Endothelial cell of umbilical vein (primary cell): Measurements from ENCODE around the gene RHCG. TPM values are rescaled to one million over a fixed set of nuclear protein-coding genes. Genes with fewer than 3 reads are reported as not detected.

Experiments
- BruUV-seq: library from RNA; stranded (reverse); fragments of 400-500 nt; replicated peaks from 2 replicates; lab custom pipeline; 2021; lab: Mats Ljungman, UMichigan
- CTCF ChIA-PET: fragments of 300-600, 350-600 bp; sonication (Branson Sonifier 250); formaldehyde crosslinking; loops from one replicate; lab custom pipeline; 2021; ENCODE audit warnings: antibody characterized with exemption, inconsistent platforms; lab: Charles Lee
- POLR2A ChIA-PET: fragments of 300-600, 350-600 bp; sonication (Branson Sonifier 250); formaldehyde crosslinking; loops from one replicate; lab custom pipeline; 2021; ENCODE audit warnings: antibody characterized with exemption, inconsistent platforms; lab: Charles Lee
- DNase-seq: peaks from one replicate; pipeline ENCODE4 v3.0.0-alpha.2; 2011; ENCODE audit warnings: low read depth, low spot score
- FAIRE-seq: peaks from 2 replicates; lab custom pipeline; 2011; peaks lifted over from hg19 to GRCh38; lab: Jason Lieb, UNC
- H2AFZ ChIP-seq: 2 replicates; pipeline ENCODE4 v1.6.0; 2012; ENCODE audit warnings: low read depth, low read length, control low read depth, inconsistent platforms
- H3K27ac ChIP-seq: 2 replicates; pipeline ENCODE4 v1.5.1; 2011; ENCODE audit warnings: low read depth, mild to moderate bottlenecking, control low read depth, low read length, moderate library complexity; ENCODE audit not compliant: insufficient read depth
- H3K27me3 ChIP-seq, 2 experiments: 2 replicates each; pipeline versions ENCODE4 v1.6.0 to v1.6.1; 2011; ENCODE audit warnings: low read length in 2 of 2, mixed read lengths in 1 of 2; ENCODE audit not compliant: control insufficient read depth in 2 of 2, insufficient read depth in 2 of 2
- H3K36me3 ChIP-seq, 2 experiments: 2 replicates in 1 of 2; 3 replicates in 1 of 2; pipeline ENCODE4 v1.5.1; 2011; ENCODE audit warnings: low read length in 2 of 2, mild to moderate bottlenecking in 1 of 2, moderate library complexity in 1 of 2; ENCODE audit not compliant: control insufficient read depth in 2 of 2, insufficient read depth in 2 of 2; ENCODE audit errors: extremely low read depth in 1 of 2
- H3K4me1 ChIP-seq: 3 replicates; pipeline ENCODE4 v1.5.1; 2011; ENCODE audit warnings: mild to moderate bottlenecking, low read length; ENCODE audit not compliant: control insufficient read depth, insufficient read depth; ENCODE audit errors: extremely low read depth
- H3K4me2 ChIP-seq: 2 replicates; pipeline ENCODE4 v1.6.1; 2011; ENCODE audit warnings: low read length, control low read depth, mixed read lengths; ENCODE audit not compliant: insufficient read depth
- H3K4me3 ChIP-seq, 3 experiments: fragments of 200-600 bp in 1 of 3; sonication (generic), shearing (Covaris generic) in 1 of 3; replicated peaks in 1 of 3; 2 replicates each; pipeline ENCODE4 v1.5.1; 2011 to 2016; ENCODE audit warnings: control low read depth in 3 of 3, low read length in 3 of 3, mild to moderate bottlenecking in 2 of 3, inconsistent platforms in 1 of 3, low read depth in 1 of 3, moderate library complexity in 1 of 3; ENCODE audit not compliant: insufficient read depth in 1 of 3
- H3K79me2 ChIP-seq: 2 replicates; pipeline ENCODE4 v1.6.0; 2012; ENCODE audit warnings: low read length, inconsistent platforms; ENCODE audit not compliant: control insufficient read depth, insufficient read depth
- H3K9ac ChIP-seq: replicated peaks from 2 replicates; pipeline ENCODE3; 2011; ENCODE audit warnings: low read length, control low read depth; ENCODE audit not compliant: insufficient read depth; ENCODE audit errors: extremely low read depth
- H3K9me1 ChIP-seq: replicated peaks from 3 replicates; pipeline ENCODE4 v1.6.0; 2011; ENCODE audit warnings: mild to moderate bottlenecking, low read length; ENCODE audit not compliant: control insufficient read depth, insufficient read depth; ENCODE audit errors: extremely low read depth
- H3K9me3 ChIP-seq: replicated peaks from 2 replicates; pipeline ENCODE4 v1.5.1; 2012; ENCODE audit warnings: low read length, inconsistent platforms; ENCODE audit not compliant: control insufficient read depth, insufficient read depth
- H4K20me1 ChIP-seq: replicated peaks from 2 replicates; pipeline ENCODE3; 2011; ENCODE audit warnings: mild to moderate bottlenecking, low read length; ENCODE audit not compliant: control insufficient read depth, insufficient read depth; ENCODE audit errors: extremely low read depth
- FOS ChIP-seq: IDR thresholded peaks from 2 replicates; pipeline ENCODE4 v1.6.1; 2011; ENCODE audit warnings: mild to moderate bottlenecking, low read length, moderate library complexity, borderline replicate concordance; ENCODE audit not compliant: insufficient read depth
- GATA2 ChIP-seq: IDR thresholded peaks from 2 replicates; pipeline ENCODE4 v1.7.0; 2011; ENCODE audit warnings: low read depth, mild to moderate bottlenecking, moderate library complexity, mixed read lengths, low read length; ENCODE audit not compliant: insufficient read length, insufficient read depth
- POLR2A ChIP-seq: IDR thresholded peaks from 2 replicates; pipeline ENCODE4 v1.6.1; 2012; ENCODE audit warnings: low read depth, mild to moderate bottlenecking, control low read depth, low read length
- dilution Hi-C: fragments of 300-500 bp; cut with MboI; formaldehyde crosslinking; loops from one replicate; pipeline ENCODE4 v1.15.0; 2019; ENCODE audit warnings: low sequenced_read_pairs; ENCODE audit not compliant: extremely low pct_ligation_motif_present
- intact Hi-C: fragments of 100-400 bp; cut with micrococcal nuclease; formaldehyde crosslinking; loops from one replicate; pipeline ENCODE4 v1.10.0; 2022
- polyA plus RNA-seq, 4 experiments: library from polyadenylated mRNA; depleted of rRNA in 3 of 4; stranded (reverse) in 3 of 4; unstranded in 1 of 4; fragments of >200 nt; gene quantifications; 2 replicates each; pipeline versions ENCODE4 v1.2.1 to v1.2.3, GENCODE V29; 2011 to 2012; ENCODE audit warnings: missing spikeins in 1 of 4
- total RNA-seq: library from RNA; stranded (reverse); gene quantifications from 2 replicates; pipeline ENCODE4 v1.2.3, GENCODE V29; 2021
- TF ChIP-seq, protein P1 (sequence below): IDR thresholded peaks from 2 replicates; pipeline ENCODE4 v1.6.1; 2011; ENCODE audit not compliant: insufficient read depth, insufficient read length

Gene RHCG
- total and polyA plus RNA-seq, 2 donors (not counting 3 experiments of a cell fraction or from before 2014, with no cell fraction given) = not detected

DNA sequence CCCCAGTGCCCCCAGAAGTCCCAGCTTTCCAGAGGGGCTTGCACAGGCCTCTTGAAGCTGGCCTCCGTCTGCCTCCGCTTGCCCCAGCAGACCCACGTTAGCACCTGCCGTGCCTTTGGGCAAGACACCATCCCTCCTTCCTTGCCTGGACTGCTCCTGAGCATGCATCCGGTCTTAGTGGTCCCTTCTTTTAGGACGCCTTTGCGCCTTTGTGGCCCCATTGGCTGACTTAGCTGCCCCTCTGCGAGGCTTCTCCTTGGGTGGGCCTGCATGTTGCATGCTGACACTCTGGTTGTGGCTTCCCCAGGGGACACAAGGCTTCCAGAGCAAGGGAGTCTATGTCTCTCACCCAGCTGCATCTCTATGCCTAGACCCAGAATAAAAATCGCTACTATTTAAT lies 56.6 kb downstream of the RHCG start:
- TF ChIP-seq POLR2A (no peak), GATA2 (no peak), FOS (no peak)
- Histone ChIP-seq H3K4me1 (no peaks in the 10 kb centered on the region), H3K79me2 (no peaks in the 10 kb centered on the region), H3K9me1 (no peaks in the 10 kb centered on the region), H3K9me3 (no peaks in the 10 kb centered on the region), H3K4me2 (no peak overlapping the region), H3K27ac (no peak overlapping the region), H3K9ac (no peak overlapping the region), H4K20me1 (no peaks in the 10 kb centered on the region), H3K4me3 (no peak overlapping the region), H3K27me3 (peaks cover 3 to 6% of the 10 kb centered on the region in 2 experiments), H2AFZ (no peak overlapping the region), H3K36me3 (no peaks in the 10 kb centered on the region)
- no peak for DNase-seq
- POLR2A ChIA-PET = no interaction called here
- FAIRE-seq = no peak
- intact Hi-C loops = loop anchor here (5.0 kb wide), 1 partner anchor 118 kb away; no protein-coding TSS in a partner anchor
- dilution Hi-C loops = no loop called here
- BruUV-seq = no TSS peak
- CTCF ChIA-PET = interaction anchor here (1.1 kb wide), 1 partner anchor 81 kb away, joined by 5 read pairs; no protein-coding TSS in a partner anchor

DNA sequence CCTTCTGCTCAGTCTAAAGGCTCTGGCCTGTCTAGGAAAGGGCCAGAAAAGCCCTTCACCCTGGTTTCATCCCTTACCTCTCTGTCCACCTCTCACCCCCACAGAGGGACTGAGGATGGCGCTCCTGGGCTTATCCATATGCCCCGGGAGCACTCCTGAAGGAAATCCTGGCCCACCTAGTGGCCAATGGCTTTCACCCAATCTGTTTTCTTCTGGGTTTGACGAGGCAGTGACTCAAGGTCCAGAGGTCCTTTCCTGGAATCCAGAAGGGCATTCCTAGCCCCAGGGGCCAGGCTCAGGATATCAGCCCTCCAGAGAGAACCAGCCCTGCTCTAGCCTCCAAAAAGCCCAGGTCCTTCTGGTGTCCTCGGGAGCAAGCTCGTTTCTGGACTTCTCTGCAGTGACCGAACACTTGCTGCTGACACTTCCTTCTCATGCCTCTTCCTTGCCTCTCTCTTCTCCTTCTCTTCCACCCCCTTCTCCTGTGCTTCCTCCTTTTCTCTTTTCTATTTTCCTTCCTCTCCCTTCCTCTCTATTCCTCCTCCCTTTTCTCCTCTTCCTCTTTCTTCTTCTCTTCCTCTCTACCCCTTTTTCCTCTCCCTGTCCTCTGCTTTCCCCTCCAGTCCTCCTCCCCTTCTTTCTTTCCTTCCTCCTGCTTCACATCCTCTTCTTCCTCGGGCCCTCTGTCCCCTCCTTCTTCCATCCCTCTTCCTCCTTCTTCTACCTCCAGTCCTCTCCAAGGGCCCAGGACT lies 59.6 kb downstream of the RHCG start:
- H4K20me1 ChIP-seq = no peaks in the 10 kb centered on the region
- H3K4me2 ChIP-seq = no peak overlapping the region
- dilution Hi-C loops = no loop called here
- H3K9me1 ChIP-seq = no peaks in the 10 kb centered on the region
- no peaks in the 10 kb centered on the region for H3K9me3 ChIP-seq
- H3K79me2 ChIP-seq = no peaks in the 10 kb centered on the region
- no peaks in the 10 kb centered on the region for H3K36me3 ChIP-seq
- DNase-seq (no peak), FAIRE-seq (no peak)
- intact Hi-C loops = no loop called here
- no peak overlapping the region for H3K4me3 ChIP-seq
- no peaks in the 10 kb centered on the region for H3K4me1 ChIP-seq
- H2AFZ ChIP-seq = no peak overlapping the region
- peaks cover 3 to 8% of the 10 kb centered on the region in 2 experiments for H3K27me3 ChIP-seq
- no TSS peak for BruUV-seq
- POLR2A ChIA-PET = no interaction called here
- CTCF ChIA-PET = no interaction called here
- H3K27ac ChIP-seq = no peak overlapping the region
- H3K9ac ChIP-seq = no peak overlapping the region
- TF ChIP-seq, protein P1, sequence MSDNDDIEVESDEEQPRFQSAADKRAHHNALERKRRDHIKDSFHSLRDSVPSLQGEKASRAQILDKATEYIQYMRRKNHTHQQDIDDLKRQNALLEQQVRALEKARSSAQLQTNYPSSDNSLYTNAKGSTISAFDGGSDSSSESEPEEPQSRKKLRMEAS = no peak
- TF ChIP-seq GATA2 = no peak
